SH-SY5Y (cell line): Measurements from ENCODE around the gene NUMA1.

Experiments
- GATA2 ChIP-seq: IDR thresholded peaks from 2 replicates; pipeline ENCODE4 v1.6.1; 2011; ENCODE audit warnings: mild to moderate bottlenecking, low read depth, low read length
- GATA3 ChIP-seq: IDR thresholded peaks from 2 replicates; pipeline ENCODE4 v1.6.1; 2011; ENCODE audit warnings: low read depth, mild to moderate bottlenecking, low read length, moderate library complexity

DNA sequence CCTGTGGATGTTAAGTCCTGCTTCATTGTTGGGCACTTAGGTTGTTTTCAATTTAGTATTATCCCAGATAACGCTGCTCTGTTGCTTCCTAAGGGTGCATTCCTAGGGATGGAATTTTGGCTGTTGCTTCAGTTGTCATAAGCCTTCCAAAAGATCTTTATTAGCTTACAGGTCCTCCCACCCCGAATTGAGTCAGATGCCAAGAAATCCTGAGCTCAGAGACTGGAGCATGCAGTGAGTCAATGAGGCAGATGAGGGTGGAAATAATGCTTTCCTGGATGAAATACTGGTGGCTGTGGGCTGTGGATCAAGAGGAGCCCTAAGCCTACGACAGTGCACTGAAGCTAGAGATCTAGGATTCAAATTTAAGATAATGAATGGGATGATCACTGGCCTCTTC lies 92.3 kb downstream of the NUMA1 start:
- TF ChIP-seq GATA2 (no peak), GATA3 (no peak)
